CD4-positive, alpha-beta T cell treated with Interleukin-21 for 1 hour (primary cell): ENCODE measurements around the gene AHRR.
A peak's percentile ranks its signal among the peaks of the same experiment; 100 is the strongest.

Source experiments
- DNase-seq: peaks from one replicate; pipeline ENCODE4 v3.0.0-alpha.2; 2020

The AHRR gene

GRCh38 chr5:321726-322251, 275 bp downstream of the AHRR start:
- no peak for DNase-seq

GRCh38 chr5:322281-322941, 897 bp downstream of the AHRR start:
- no peak for DNase-seq

GRCh38 chr5:322942-323879, 1.7 kb downstream of the AHRR start:
- DNase-seq: no peak

- no peak for DNase-seq
Observed at GRCh38 chr5:324736-325612, 3.5 kb downstream of the AHRR start.

- no peak for DNase-seq
Observed at GRCh38 chr5:326109-326508, 4.6 kb downstream of the AHRR start.

GRCh38 chr5:329121-329735, 7.7 kb downstream of the AHRR start:
- no peak for DNase-seq

- no peak for DNase-seq
Observed at GRCh38 chr5:329768-330167, 8.3 kb downstream of the AHRR start.

GRCh38 chr5:332843-333242, 11.3 kb downstream of the AHRR start:
- peak; percentile 9 for DNase-seq

GRCh38 chr5:333945-334344, 12.4 kb downstream of the AHRR start:
- DNase-seq: no peak

GRCh38 chr5:334903-335739, 13.6 kb downstream of the AHRR start:
- no peak for DNase-seq

- no peak for DNase-seq
Observed at GRCh38 chr5:335740-336038, 14.2 kb downstream of the AHRR start.

- DNase-seq: no peak
Observed at GRCh38 chr5:337563-338130, 16.1 kb downstream of the AHRR start.

GRCh38 chr5:342501-343460, 21.3 kb downstream of the AHRR start:
- no peak for DNase-seq

- peak; percentile 42 for DNase-seq
Observed at GRCh38 chr5:343461-344401, 22.2 kb downstream of the AHRR start.

- no peak for DNase-seq
Observed at GRCh38 chr5:344668-345067, 23.2 kb downstream of the AHRR start.

GRCh38 chr5:345404-346195, 24.1 kb downstream of the AHRR start:
- no peak for DNase-seq

- DNase-seq: no peak
Observed at GRCh38 chr5:346229-346935, 24.9 kb downstream of the AHRR start.
